Liver (tissue), 9 donors: ENCODE data around the gene SWT1. TPM values are rescaled to one million over a fixed set of nuclear protein-coding genes. Genes with fewer than 3 reads are reported as not detected.

Source experiments
- DNase-seq: peaks from one replicate; pipeline ENCODE4 v3.0.0-alpha.2; 2017; ENCODE audit warnings: low spot score
- H3K27ac ChIP-seq, 2 donors: one replicate each; pipeline ENCODE4 v1.7.0; 2013; ENCODE audit warnings: inconsistent platforms in 2 of 2, low read length in 2 of 2, control low read depth in 1 of 2, low read depth in 1 of 2, mild to moderate bottlenecking in 1 of 2
- H3K27me3 ChIP-seq, 4 donors: one replicate each; pipeline versions ENCODE4 v1.6.1 to v1.7.0; 2013; ENCODE audit warnings: low read length in 3 of 4, inconsistent platforms in 1 of 4, mild to moderate bottlenecking in 1 of 4, moderate library complexity in 1 of 4; ENCODE audit not compliant: control insufficient read depth in 4 of 4, insufficient read depth in 4 of 4
- H3K36me3 ChIP-seq, 4 donors: one replicate each; pipeline versions ENCODE4 v1.6.1 to v1.7.0; 2013; ENCODE audit warnings: low read length in 3 of 4, mild to moderate bottlenecking in 3 of 4, low read depth in 1 of 4, moderate library complexity in 1 of 4; ENCODE audit not compliant: control insufficient read depth in 4 of 4, insufficient read depth in 3 of 4
- H3K4me1 ChIP-seq, 4 donors: one replicate each; pipeline versions ENCODE4 v1.6.1 to v1.7.0; 2013; ENCODE audit warnings: low read length in 3 of 4, mild to moderate bottlenecking in 3 of 4, moderate library complexity in 1 of 4; ENCODE audit not compliant: control insufficient read depth in 4 of 4, insufficient read depth in 4 of 4
- H3K4me3 ChIP-seq, 3 donors: one replicate each; pipeline versions ENCODE4 v1.6.1 to v1.7.0; 2013; ENCODE audit warnings: low read length in 3 of 3, control low read depth in 1 of 3, low read depth in 1 of 3, mild to moderate bottlenecking in 1 of 3
- H3K9ac ChIP-seq, 2 donors: one replicate each; pipeline ENCODE4 v1.7.0; 2013; ENCODE audit warnings: low read length in 2 of 2, mild to moderate bottlenecking in 2 of 2, moderate library complexity in 2 of 2, control low read depth in 1 of 2, low read depth in 1 of 2
- H3K9me3 ChIP-seq, 4 donors: one replicate each; pipeline versions ENCODE4 v1.6.1 to v1.7.0; 2013; ENCODE audit warnings: low read length in 3 of 4; ENCODE audit not compliant: control insufficient read depth in 4 of 4
- ATF3 ChIP-seq: IDR thresholded peaks from 2 replicates; pipeline ENCODE4 v1.6.1; 2016; ENCODE audit warnings: antibody characterized with exemption
- FOXA2 ChIP-seq: IDR thresholded peaks from 2 replicates; pipeline ENCODE4 v1.6.1; 2016; ENCODE audit warnings: antibody characterized with exemption
- GABPA ChIP-seq, 2 donors: IDR thresholded peaks in 1 of 2; conservative IDR thresholded peaks in 1 of 2; 2 replicates each; pipeline ENCODE4 v1.6.1; 2016; ENCODE audit warnings: antibody characterized with exemption in 2 of 2, mild to moderate bottlenecking in 1 of 2, moderate library complexity in 1 of 2
- HNF4A ChIP-seq, 2 donors: conservative IDR thresholded peaks; 2 replicates each; pipeline ENCODE4 v1.6.1; 2016; ENCODE audit warnings: antibody characterized with exemption in 2 of 2, mild to moderate bottlenecking in 2 of 2
- HNF4G ChIP-seq: IDR thresholded peaks from 2 replicates; pipeline ENCODE4 v1.6.1; 2016; ENCODE audit warnings: antibody characterized with exemption
- JUND ChIP-seq, 2 donors: IDR thresholded peaks; 2 replicates each; pipeline ENCODE4 v1.6.1; 2016; ENCODE audit warnings: antibody characterized with exemption in 2 of 2
- MAX ChIP-seq: IDR thresholded peaks from 2 replicates; pipeline ENCODE4 v1.6.1; 2016; ENCODE audit warnings: antibody characterized with exemption
- NR2F2 ChIP-seq: IDR thresholded peaks from 2 replicates; pipeline ENCODE4 v1.6.1; 2016; ENCODE audit warnings: antibody characterized with exemption
- RAD21 ChIP-seq, 2 donors: IDR thresholded peaks; 2 replicates each; pipeline ENCODE4 v1.6.1; 2016; ENCODE audit warnings: antibody characterized with exemption in 2 of 2, mild to moderate bottlenecking in 2 of 2
- RXRA ChIP-seq, 2 donors: IDR thresholded peaks; 2 replicates each; pipeline ENCODE4 v1.6.1; 2017 to 2018; ENCODE audit warnings: antibody characterized with exemption in 2 of 2, mild to moderate bottlenecking in 1 of 2
- TAF1 ChIP-seq: conservative IDR thresholded peaks from 2 replicates; pipeline ENCODE4 v1.6.1; 2016; ENCODE audit warnings: antibody characterized with exemption, mild to moderate bottlenecking
- WGBS: extraction: QIAGEN DNeasy Blood & Tissue Kit; methylation state at CpG from one replicate; pipeline ENCODE4 v1.1.7; 2013; 5-methylcytosine and 5-hydroxymethylcytosine counted together
- polyA plus RNA-seq, 2 donors: library from polyadenylated mRNA; stranded (reverse) in 1 of 2; unstranded in 1 of 2; fragments of 200-250 nt in 1 of 2; fragments of >200 nt in 1 of 2; fragmentation: Nextera tagmentation in 1 of 2; extraction: Ambion mirVana in 1 of 2; gene quantifications; one replicate each; pipeline versions ENCODE4 v1.2.1 to v1.2.3, GENCODE V29; 2013 to 2015
- total RNA-seq, 2 donors: library from RNA; depleted of rRNA; stranded (reverse); fragments of >200 nt; gene quantifications; one replicate each; pipeline ENCODE4 v1.2.3, GENCODE V29; 2014
- TF ChIP-seq, protein P1 (sequence below): fragments of 150-350 bp; IDR thresholded peaks from 2 replicates; pipeline ENCODE4 v1.5.1; 2017; ENCODE audit warnings: improper control_type of control experiment, low read depth, low read length; ENCODE audit not compliant: missing input control
- TF ChIP-seq, protein P2 (sequence below): IDR thresholded peaks from 2 replicates; pipeline ENCODE4 v1.6.1; 2016; ENCODE audit warnings: antibody characterized with exemption, mild to moderate bottlenecking
- donor health status: healthy.
- donor health status: healthy.
- donor health status: healthy.
- donor health status: healthy.
- donor health status: healthy.

Gene SWT1
- total and polyA plus RNA-seq, 4 donors: 0.99 to 7.8 (median 2.9) TPM

DNA sequence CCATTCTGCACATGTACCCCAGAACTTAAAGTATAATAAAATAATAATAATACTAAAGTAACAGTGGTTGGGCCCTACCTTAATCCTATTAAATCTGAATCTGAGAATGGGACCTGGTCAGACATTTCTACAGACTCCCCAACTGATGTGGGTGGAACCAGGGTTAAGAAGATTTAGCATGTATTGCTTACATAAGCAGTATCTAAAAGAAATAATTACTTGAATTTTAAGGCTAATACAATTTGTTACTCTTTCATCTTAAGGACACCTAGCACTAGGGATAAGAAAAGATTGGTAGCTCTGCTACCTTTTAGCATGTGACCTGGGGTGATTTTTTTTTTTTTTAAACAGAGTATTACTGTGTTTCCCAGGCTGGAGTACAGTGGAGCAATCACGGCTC is 80.7 kb downstream of the SWT1 start:
- no peak overlapping the region for H3K4me3 ChIP-seq
- no peaks in the 10 kb centered on the region for H3K36me3 ChIP-seq
- H3K27me3 ChIP-seq: no peaks in the 10 kb centered on the region
- no peaks in the 10 kb centered on the region for H3K4me1 ChIP-seq
- no peak for DNase-seq
- H3K27ac ChIP-seq: no peak overlapping the region
- no peaks in the 10 kb centered on the region for H3K9me3 ChIP-seq
- no peak overlapping the region for H3K9ac ChIP-seq
- 100% methylated on average over 1 of the region's 1 CpG for WGBS
- TF ChIP-seq NR2F2: no peak
- no peak for TF ChIP-seq HNF4A (conservative IDR thresholded peaks at IDR 0.05)
- TF ChIP-seq, protein P1, sequence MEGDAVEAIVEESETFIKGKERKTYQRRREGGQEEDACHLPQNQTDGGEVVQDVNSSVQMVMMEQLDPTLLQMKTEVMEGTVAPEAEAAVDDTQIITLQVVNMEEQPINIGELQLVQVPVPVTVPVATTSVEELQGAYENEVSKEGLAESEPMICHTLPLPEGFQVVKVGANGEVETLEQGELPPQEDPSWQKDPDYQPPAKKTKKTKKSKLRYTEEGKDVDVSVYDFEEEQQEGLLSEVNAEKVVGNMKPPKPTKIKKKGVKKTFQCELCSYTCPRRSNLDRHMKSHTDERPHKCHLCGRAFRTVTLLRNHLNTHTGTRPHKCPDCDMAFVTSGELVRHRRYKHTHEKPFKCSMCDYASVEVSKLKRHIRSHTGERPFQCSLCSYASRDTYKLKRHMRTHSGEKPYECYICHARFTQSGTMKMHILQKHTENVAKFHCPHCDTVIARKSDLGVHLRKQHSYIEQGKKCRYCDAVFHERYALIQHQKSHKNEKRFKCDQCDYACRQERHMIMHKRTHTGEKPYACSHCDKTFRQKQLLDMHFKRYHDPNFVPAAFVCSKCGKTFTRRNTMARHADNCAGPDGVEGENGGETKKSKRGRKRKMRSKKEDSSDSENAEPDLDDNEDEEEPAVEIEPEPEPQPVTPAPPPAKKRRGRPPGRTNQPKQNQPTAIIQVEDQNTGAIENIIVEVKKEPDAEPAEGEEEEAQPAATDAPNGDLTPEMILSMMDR: no peak
- TF ChIP-seq HNF4G: no peak
- TF ChIP-seq FOXA2: no peak
- TF ChIP-seq ATF3: no peak
- TF ChIP-seq TAF1: no peak
- TF ChIP-seq, protein P2, sequence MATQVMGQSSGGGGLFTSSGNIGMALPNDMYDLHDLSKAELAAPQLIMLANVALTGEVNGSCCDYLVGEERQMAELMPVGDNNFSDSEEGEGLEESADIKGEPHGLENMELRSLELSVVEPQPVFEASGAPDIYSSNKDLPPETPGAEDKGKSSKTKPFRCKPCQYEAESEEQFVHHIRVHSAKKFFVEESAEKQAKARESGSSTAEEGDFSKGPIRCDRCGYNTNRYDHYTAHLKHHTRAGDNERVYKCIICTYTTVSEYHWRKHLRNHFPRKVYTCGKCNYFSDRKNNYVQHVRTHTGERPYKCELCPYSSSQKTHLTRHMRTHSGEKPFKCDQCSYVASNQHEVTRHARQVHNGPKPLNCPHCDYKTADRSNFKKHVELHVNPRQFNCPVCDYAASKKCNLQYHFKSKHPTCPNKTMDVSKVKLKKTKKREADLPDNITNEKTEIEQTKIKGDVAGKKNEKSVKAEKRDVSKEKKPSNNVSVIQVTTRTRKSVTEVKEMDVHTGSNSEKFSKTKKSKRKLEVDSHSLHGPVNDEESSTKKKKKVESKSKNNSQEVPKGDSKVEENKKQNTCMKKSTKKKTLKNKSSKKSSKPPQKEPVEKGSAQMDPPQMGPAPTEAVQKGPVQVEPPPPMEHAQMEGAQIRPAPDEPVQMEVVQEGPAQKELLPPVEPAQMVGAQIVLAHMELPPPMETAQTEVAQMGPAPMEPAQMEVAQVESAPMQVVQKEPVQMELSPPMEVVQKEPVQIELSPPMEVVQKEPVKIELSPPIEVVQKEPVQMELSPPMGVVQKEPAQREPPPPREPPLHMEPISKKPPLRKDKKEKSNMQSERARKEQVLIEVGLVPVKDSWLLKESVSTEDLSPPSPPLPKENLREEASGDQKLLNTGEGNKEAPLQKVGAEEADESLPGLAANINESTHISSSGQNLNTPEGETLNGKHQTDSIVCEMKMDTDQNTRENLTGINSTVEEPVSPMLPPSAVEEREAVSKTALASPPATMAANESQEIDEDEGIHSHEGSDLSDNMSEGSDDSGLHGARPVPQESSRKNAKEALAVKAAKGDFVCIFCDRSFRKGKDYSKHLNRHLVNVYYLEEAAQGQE: no peak
- TF ChIP-seq JUND (IDR thresholded peaks at IDR 0.05): no peak
- TF ChIP-seq MAX: no peak

GRCh38 chr1:185238447-185238846 is 81.5 kb downstream of the SWT1 start:
- H3K36me3 ChIP-seq: no peaks in the 10 kb centered on the region
- no peaks in the 10 kb centered on the region for H3K9me3 ChIP-seq
- no peaks in the 10 kb centered on the region for H3K4me1 ChIP-seq
- 56% methylated on average over 1 of the region's 1 CpG for WGBS
- TF ChIP-seq MAX (no peak), HNF4G (no peak), GABPA (IDR thresholded peaks at IDR 0.05 in 1 of 2, conservative IDR thresholded peaks at IDR 0.05 in 1 of 2) (no peak), RXRA (IDR thresholded peaks at IDR 0.05) (no peak), RAD21 (IDR thresholded peaks at IDR 0.05) (peak; percentile 70 to 71), FOXA2 (no peak)
- TF ChIP-seq, protein P1: peak; percentile 33
- no peaks in the 10 kb centered on the region for H3K27me3 ChIP-seq
- DNase-seq: no peak
- H3K4me3 ChIP-seq: no peak overlapping the region
- no peak overlapping the region for H3K27ac ChIP-seq
- no peak overlapping the region for H3K9ac ChIP-seq
